BJ (cell line): ENCODE data around the gene ERCC8. TPM values are rescaled to one million over a fixed set of nuclear protein-coding genes. Genes with fewer than 3 reads are reported as not detected.
"Not testable (repeated sequence)": the region's sequence is repeated elsewhere in the genome, so short reads cannot be mapped to it uniquely, and the experiment has no call there.

Experiments
- CTCF ChIA-PET: fragments of 350-600 bp; formaldehyde crosslinking; extraction: SDS; loops from one replicate; lab custom pipeline; 2021; ENCODE audit warnings: antibody characterized with exemption, inconsistent platforms; lab: Yijun Ruan, JAX
- POLR2A ChIA-PET: fragments of 300-600 bp; sonication (Branson Sonifier 250); formaldehyde crosslinking; extraction: SDS; loops from one replicate; lab custom pipeline; 2021; ENCODE audit warnings: antibody characterized with exemption; lab: Charles Lee
- DNase-seq: peaks from one replicate; pipeline ENCODE4 v3.0.0-alpha.2; 2011; ENCODE audit warnings: low read depth
- H3K27me3 ChIP-seq: 2 replicates; pipeline ENCODE4 v1.6.0; 2011; ENCODE audit warnings: low read length; ENCODE audit not compliant: control insufficient read depth, insufficient read depth
- H3K36me3 ChIP-seq: 2 replicates; pipeline ENCODE4 v1.5.1; 2011; ENCODE audit warnings: low read length; ENCODE audit not compliant: control insufficient read depth, insufficient read depth
- H3K4me3 ChIP-seq: 2 replicates; pipeline ENCODE4 v1.5.1; 2011; ENCODE audit warnings: low read depth, mild to moderate bottlenecking, control low read depth, low read length
- CTCF ChIP-seq: IDR thresholded peaks from 2 replicates; pipeline ENCODE4 v1.5.1; 2011; ENCODE audit warnings: low read depth, mild to moderate bottlenecking, control low read depth, inconsistent platforms, low read length, moderate library complexity; ENCODE audit not compliant: insufficient read depth
- polyA plus RNA-seq: library from polyadenylated mRNA; depleted of rRNA; stranded (reverse); fragments of >200 nt; gene quantifications from 2 replicates; pipeline ENCODE4 v1.2.3, GENCODE V29; 2011

The ERCC8 gene
- polyA plus RNA-seq, 1 experiment = 10.1 TPM

GRCh38 chr5:60887096-60887495 lies 57.8 kb downstream of the ERCC8 start:
- ChIA-PET CTCF (interaction anchor here (1.2 kb wide), 1 partner anchor 35 kb away, joined by 3 read pairs; no protein-coding TSS in a partner anchor), POLR2A (no interaction called here)
- no peak for TF ChIP-seq CTCF
- Histone ChIP-seq H3K36me3 (no peaks in the 10 kb centered on the region), H3K4me3 (no peak overlapping the region), H3K27me3 (no peaks in the 10 kb centered on the region)
- no peak for DNase-seq

GRCh38 chr5:60886158-60886557 lies 58.7 kb downstream of the ERCC8 start:
- no peak for DNase-seq
- no peaks in the 10 kb centered on the region for H3K27me3 ChIP-seq
- H3K4me3 ChIP-seq = no peak overlapping the region
- TF ChIP-seq CTCF = no peak
- POLR2A ChIA-PET = no interaction called here
- CTCF ChIA-PET = no interaction called here
- no peaks in the 10 kb centered on the region for H3K36me3 ChIP-seq

GRCh38 chr5:60883229-60883628 lies 61.6 kb downstream of the ERCC8 start:
- CTCF ChIA-PET = no interaction called here
- H3K27me3 ChIP-seq = no peaks in the 10 kb centered on the region
- no peak for DNase-seq

GRCh38 chr5:60872892-60873291 lies 72.0 kb downstream of the ERCC8 start:
- Histone ChIP-seq H3K4me3 (no peak overlapping the region), H3K27me3 (no peaks in the 10 kb centered on the region), H3K36me3 (no peaks in the 10 kb centered on the region)
- no peak for DNase-seq
- no peak for TF ChIP-seq CTCF
- ChIA-PET CTCF (no interaction called here), POLR2A (no interaction called here)

More at GRCh38 chr5:60883229-60883628, 61.6 kb downstream of the ERCC8 start:
- no peak overlapping the region for H3K4me3 ChIP-seq
- TF ChIP-seq CTCF = peak; percentile 41
- no peaks in the 10 kb centered on the region for H3K36me3 ChIP-seq
- POLR2A ChIA-PET = no interaction called here

- TF ChIP-seq CTCF = no peak
- DNase-seq = no peak
- Histone ChIP-seq H3K27me3 (no peaks in the 10 kb centered on the region), H3K36me3 (no peaks in the 10 kb centered on the region), H3K4me3 (no peak overlapping the region)
- ChIA-PET POLR2A (no interaction called here), CTCF (interaction anchor here (0.7 kb wide), 1 partner anchor 83 kb away, joined by 3 read pairs; no protein-coding TSS in a partner anchor)
These were observed 74.0 kb downstream of the ERCC8 start for GRCh38 chr5:60870857-60871256.

GRCh38 chr5:60860572-60860971 lies 84.3 kb downstream of the ERCC8 start:
- H3K27me3 ChIP-seq, H3K4me3 ChIP-seq, H3K36me3 ChIP-seq, DNase-seq, POLR2A ChIA-PET, CTCF ChIA-PET: not testable (repeated sequence)
